HG02870 (cell line): Measurements from ENCODE around the gene TRIM24.

ENCODE experiments used
- ATAC-seq: cut with Tn5 transposase; IDR thresholded peaks from one replicate; pipeline ENCODE4 v1.9.1; 2021; ENCODE audit warnings: mild to moderate bottlenecking, moderate library complexity; ENCODE audit not compliant: unreplicated experiment

Gene TRIM24

GRCh38 chr7:138613630-138614029, 153.6 kb downstream of the TRIM24 start:
- ATAC-seq = no peak

GRCh38 chr7:138616085-138616484, 156.0 kb downstream of the TRIM24 start:
- ATAC-seq = no peak

GRCh38 chr7:138618506-138618905, 158.4 kb downstream of the TRIM24 start:
- no peak for ATAC-seq

GRCh38 chr7:138618933-138619332, 158.9 kb downstream of the TRIM24 start:
- no peak for ATAC-seq

GRCh38 chr7:138622841-138623240, 162.8 kb downstream of the TRIM24 start:
- ATAC-seq = no peak

- peak; percentile 60 for ATAC-seq
Measured at GRCh38 chr7:138625084-138625848, 165.2 kb downstream of the TRIM24 start.

GRCh38 chr7:138625849-138626230, 165.8 kb downstream of the TRIM24 start:
- ATAC-seq = peak; percentile 26

- ATAC-seq = no peak
Measured at GRCh38 chr7:138626846-138627245, 166.8 kb downstream of the TRIM24 start.

GRCh38 chr7:138627361-138627760, 167.3 kb downstream of the TRIM24 start:
- ATAC-seq = no peak

- ATAC-seq = no peak
Measured at GRCh38 chr7:138630059-138630610, 170.1 kb downstream of the TRIM24 start.

GRCh38 chr7:138632384-138632783, 172.3 kb downstream of the TRIM24 start:
- no peak for ATAC-seq

GRCh38 chr7:138632826-138633602, 173.0 kb downstream of the TRIM24 start:
- ATAC-seq = no peak
